Thyroid gland (tissue), 4 donors: Measurements from ENCODE around the gene TXNL4A.

Experiments used
- CTCF ChIP-seq, 6 experiments: fragments of 200-600 bp in 3 of 6; fragments of 450-650 bp in 3 of 6; sonication (generic) in 3 of 6; IDR thresholded peaks; one replicate each; pipeline ENCODE4 v1.5.1; 2016 to 2019; ENCODE audit warnings: antibody characterized with exemption in 6 of 6, mild to moderate bottlenecking in 2 of 6, inconsistent platforms in 1 of 6, moderate library complexity in 1 of 6
- POLR2A ChIP-seq, 2 donors: fragments of 450-650 bp; IDR thresholded peaks; one replicate each; pipeline ENCODE4 v1.6.1; 2017; ENCODE audit warnings: antibody characterized with exemption in 2 of 2, mild to moderate bottlenecking in 2 of 2, moderate library complexity in 1 of 2

GRCh38 chr18:79962835-79963657 is 25.3 kb downstream of the TXNL4A start:
- TF ChIP-seq CTCF (IDR thresholded peaks at IDR 0.05), result no peak
- TF ChIP-seq POLR2A (IDR thresholded peaks at IDR 0.05), result no peak
